ENCODE data around the gene MAEL.
"Not testable (repeated sequence)": the region's sequence is repeated elsewhere in the genome, so short reads cannot be mapped to it uniquely, and the experiment has no call there.

Gene MAEL

DNA sequence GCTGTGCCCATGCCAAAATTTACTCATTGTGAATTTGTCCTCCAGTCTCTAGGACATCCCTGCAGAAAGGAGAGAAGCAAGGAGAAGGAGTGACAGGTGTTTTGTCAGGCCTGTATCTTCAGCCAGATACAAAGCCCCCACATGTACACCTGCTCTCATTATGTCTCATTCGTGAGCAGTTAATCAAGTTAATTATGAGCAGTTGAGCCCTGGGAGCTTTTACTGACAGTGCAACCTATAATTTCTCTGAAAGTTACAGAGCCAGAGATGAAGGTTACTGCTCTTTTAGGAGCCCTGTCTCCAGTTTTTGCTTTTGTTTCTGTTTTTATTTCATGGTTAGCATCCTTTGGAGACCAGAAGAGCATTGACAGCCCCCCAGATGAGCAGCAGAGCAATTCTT lies 8.7 kb upstream of the MAEL start:
- DNase-seq: no peak

DNA sequence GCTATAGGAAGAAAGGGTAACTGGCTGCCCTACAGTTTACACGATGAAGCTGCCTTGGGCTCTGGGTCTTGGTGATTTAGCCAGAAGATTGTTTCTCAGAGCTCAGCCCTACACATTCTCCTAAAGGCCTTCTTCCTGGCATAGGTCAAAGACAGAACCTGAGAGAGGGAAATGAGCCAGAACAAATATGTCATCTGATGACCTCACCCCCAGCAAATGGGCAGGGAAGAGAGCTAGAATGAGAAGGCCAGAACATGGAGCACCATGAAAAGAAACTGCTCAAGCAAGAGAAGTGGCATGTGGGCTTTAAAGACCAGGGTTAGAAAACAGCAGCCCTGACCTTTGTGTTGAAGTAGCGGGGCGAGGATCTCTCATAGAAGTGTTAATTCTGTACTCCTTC lies 8.3 kb upstream of the MAEL start:
- DNase-seq: no peak

DNA sequence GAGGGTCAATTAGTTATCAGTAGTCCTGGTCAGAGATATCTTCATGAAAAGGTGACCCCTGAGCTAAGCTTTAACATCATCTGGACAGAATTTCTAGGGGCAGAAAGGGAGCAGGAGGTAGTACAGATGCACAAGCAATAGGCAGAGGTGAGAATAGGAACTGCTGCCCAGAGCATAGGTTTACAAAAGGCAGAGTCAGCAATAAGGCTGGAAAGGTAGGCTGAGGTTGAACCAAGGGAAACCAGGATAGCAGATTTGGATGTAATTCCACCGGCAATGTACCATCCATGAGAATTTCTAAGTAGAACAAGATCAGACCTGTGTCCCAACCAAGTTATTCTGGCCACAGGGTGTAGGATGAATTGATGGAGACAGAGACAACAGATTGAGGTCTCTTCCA lies 7.5 kb upstream of the MAEL start:
- no peak for DNase-seq

DNA sequence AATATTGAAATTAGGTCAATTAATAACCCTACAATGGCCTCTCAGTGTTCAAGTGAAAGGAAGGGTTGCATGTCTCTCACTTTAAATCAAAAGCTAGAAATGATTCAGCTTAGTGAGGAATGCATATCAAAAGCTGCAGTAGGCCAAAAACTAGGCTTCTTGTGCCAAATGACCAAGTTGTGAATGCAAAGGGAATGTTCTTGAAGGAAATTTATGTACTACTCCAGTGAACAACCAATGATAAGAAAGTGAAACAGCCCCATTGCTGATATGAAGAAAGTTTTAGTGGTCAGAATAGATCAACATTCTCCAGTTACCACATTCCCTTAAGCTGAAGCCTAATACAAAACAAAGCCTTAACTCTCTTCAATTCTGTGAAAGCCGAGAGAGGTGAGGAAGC lies 10.0 kb downstream of the MAEL start:
- DNase-seq: no peak

DNA sequence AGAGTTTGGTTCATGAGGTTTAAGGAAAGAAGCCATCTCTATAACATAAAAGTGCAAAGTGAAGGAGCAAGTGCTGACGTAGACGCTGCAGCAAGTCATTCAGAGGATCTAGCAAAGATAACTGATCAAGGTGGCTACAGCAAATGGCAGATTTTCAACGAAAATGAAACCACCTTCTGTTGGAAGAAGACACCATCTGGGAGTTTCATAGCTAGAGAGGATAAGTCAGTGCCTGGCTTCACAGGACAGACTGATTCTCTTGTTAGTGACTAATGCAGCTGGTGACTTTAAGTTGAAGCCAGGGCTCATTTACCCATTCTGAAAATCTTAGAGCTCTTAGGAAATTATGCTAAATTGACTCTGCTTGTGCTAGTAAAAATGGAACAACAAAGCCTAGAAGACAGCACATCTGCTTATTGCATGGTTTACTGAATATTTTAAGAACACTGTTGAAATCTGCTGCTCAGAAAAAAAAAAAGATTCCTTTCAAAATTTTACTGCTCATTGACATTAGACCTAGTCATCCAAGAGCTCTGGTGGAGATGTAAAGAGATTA lies 10.5 kb downstream of the MAEL start:
- no peak for DNase-seq

DNA sequence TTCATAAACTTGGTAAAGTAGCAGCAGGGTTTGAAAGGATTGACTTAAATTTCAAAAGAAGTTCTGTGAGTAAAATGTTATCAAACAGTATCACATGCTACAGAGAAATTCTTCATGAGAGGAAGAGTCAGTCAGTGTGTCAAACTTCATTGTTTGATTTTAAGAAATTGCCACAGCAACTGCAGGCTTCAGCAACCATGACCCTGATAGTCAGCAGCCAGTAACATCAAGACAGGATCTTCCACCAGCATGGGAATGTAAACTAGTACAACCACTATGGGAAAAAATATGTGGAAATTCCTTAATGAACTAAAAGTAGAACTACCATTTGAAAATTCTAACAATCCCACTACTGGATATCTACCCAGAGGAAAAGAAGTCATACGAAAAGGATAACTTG lies 11.5 kb downstream of the MAEL start:
- no peak for DNase-seq

DNA sequence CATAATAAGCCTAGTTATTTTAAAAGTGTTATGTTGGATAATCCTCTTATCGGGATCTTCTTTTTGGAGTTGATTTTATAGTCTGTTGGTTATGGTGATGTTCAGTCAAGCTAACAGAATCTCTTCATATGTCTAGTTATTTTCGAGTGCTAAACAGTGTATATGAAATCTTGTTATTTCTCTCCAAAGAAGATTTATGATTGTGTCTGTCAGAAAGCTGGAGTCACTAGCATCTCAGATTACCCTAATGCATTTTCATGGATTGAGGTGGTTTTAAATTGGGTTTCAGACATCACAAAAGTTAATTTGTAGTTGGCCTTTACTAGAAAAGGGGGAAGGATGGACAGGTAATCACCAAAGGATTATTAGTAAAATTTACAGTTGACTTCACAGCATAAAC lies 13.3 kb downstream of the MAEL start:
- no peak for DNase-seq

DNA sequence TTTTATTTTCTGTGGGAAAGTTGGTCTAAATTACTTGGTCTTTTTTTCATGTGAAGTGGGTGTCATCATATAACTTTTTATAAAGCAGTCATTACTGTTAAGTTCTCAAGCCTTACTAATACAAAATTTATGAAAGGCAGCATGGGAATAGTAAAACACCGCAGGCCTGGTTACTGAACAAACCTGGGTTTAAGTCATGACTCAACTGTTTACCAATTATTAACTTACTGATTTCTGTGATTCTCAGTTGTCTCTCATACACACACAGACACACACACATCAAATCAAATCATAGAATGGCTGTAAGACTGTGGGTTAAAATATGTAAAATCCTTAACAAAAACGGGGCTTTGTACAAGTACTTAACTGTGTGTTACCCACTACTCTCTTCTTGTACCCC lies 14.6 kb downstream of the MAEL start:
- DNase-seq: no peak

DNA sequence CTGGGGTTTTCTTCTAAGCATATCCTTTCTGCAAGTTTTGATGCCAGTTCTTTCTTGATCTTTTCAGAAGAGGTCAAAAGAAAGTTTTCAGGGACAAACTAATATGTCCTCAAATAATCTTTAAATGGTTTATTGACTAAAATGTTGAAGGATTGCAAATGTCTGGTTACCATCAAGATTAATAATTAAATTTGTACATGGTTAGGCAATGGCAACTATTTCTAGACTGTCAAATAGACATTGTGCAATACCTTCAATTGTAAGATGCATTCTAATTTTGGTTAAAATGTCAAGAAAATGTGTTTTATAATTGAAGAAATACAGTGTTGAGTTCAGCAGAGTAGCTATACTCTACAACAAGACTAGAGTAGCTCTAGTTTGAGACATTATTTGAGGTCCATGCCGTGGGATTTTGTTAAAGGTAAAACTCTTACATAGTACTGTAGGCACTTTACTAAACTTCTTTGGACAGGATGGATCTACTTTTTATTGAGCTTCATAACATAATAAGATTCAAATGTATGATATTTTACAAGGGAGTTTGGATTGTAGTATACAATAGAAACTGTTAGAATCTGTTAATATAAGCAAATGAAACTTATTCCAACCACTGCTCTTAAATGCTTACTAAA lies 22.6 kb downstream of the MAEL start:
- no peak for DNase-seq

DNA sequence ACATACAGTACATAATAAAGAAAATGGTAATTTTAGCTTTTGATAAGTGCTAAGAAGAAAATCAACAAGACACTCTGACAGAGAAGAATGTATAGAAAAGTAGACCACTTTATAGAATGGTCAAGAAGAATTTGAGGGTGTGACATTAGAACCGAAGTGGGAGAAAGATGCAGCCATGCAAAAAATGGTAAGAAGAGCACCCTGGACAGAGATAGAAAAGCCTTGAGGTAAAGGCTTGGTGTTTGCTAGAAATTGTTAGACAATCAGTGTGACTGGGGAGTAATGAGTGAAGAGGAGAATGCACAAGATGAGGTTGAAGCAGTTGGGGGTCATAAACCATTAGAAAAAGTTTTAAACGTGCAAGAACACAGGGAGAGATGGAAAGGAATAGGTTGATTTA lies 23.5 kb downstream of the MAEL start:
- DNase-seq: no peak

DNA sequence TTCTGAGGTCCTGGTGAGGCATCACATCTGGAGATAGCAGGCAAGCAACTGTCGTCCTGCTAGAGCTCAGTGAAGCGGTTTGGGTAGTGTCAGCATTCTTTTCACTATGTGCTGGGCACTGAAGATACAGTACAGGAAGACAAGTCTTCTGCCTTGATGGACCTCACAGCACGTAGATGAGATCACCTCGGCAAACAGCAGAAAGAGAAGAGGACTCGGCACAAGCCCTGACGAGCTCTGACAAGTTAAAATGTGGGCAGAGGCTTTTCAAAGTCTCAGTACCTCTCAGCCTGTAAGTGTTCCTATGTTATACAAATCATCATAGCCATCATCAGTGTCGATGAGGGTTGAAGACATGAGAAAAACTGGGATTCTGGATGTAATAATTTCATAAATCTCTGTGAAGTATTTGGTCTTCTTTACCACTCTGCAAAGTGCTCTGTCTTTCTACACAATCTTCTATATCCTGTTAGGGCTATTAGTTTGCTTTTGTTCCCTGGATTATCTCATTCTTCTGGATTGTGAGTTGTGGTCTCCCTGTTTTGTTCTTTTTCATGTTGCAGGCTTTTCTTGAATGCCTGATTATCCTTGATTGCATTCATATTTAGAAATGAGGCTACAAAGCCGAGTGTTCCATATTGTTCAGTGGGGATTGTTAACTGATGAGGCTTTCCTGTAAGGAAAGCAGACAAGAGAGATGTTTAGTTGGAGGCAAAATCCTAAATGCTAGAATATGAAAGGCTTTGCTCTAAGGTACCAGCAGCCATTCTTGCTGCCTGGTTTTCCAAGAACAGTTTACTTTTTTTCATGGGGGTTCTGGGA lies 24.2 kb downstream of the MAEL start:
- no peak for DNase-seq

DNA sequence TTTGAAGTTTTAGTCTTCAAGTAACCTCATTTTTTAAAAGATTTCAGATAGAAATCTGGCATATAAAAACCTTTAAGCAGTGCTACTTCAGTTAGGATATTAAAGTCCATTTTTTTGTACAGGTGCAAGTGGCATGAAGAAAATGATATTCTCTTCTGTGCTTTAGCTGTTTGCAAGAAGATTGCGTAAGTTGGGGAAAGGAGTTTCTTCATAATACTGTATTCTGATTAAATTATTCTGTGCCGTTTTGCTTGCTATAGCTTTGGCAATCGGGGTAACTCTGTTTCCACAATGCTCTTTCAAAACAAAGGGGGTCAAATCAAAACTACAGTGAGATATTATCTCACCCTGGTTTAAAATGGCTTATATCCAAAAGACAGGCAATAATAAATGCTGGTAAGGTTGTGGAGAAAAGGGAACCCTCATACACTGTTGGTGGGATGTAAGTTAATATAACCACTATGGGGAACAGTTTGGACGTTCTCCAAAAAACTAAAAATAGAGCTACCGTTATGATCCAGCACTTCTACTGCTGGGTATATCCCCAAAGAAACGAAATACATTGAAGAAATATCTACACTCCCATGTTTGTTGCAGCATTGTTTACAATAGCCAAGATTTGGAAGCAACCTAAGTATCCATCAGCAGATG lies 27.1 kb downstream of the MAEL start:
- no peak for DNase-seq

DNA sequence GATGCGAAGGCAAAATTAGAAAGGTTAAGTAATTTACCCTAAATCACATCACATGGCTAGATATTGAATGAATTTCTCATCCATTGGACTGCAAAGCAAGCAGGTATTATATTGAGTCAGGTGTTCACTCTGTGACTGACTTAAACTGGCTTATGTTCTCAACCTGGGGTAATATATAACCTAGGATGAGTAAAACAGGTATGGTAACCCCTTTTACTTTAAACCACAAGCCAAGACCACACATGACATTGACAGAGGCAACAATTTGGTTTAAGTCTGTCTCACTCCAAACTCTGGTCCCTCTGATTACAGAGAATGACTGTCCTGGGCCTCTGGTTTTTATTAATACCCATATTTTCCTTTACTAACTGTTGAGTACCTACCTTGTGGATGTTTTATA lies 33.3 kb downstream of the MAEL start:
- no peak for DNase-seq

DNA sequence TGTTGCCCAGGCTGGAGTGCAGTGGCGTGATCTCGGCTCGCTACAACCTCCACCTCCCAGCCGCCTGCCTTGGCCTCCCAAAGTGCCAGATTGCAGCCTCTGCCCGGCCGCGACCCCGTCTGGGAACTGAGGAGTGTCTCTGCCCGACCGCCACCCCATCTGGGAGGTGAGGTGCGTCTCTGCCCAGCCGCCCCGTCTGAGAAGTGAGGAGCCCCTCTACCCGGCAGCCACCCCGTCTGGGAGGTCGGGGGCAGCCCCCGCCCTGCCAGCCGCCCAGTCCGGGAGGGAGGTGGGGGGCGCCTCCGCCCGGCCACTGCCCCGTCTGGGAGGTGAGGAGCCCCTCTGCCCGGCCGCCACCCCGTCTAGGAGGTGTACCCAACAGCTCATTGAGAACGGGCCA lies 40.5 kb downstream of the MAEL start:
- not testable (repeated sequence) for DNase-seq

DNA sequence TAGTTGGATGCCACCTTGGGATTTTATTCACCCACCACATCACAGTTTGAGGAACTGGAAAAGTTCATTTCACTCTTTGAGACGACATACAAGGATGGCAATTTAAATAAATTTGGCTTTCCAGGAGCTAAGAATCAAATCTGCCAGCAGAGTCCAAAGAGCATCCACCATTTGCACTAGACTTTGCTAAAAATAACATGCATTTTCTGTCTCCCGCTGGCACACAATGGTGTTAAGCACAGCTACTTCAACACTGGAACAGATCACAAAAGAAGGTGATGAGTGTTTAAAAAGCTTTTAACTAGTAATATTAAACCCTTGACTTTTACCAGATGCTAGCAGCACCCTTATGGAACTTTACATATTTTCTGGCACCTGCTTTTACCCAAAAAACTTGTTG lies 44.6 kb downstream of the MAEL start:
- no peak for DNase-seq

DNA sequence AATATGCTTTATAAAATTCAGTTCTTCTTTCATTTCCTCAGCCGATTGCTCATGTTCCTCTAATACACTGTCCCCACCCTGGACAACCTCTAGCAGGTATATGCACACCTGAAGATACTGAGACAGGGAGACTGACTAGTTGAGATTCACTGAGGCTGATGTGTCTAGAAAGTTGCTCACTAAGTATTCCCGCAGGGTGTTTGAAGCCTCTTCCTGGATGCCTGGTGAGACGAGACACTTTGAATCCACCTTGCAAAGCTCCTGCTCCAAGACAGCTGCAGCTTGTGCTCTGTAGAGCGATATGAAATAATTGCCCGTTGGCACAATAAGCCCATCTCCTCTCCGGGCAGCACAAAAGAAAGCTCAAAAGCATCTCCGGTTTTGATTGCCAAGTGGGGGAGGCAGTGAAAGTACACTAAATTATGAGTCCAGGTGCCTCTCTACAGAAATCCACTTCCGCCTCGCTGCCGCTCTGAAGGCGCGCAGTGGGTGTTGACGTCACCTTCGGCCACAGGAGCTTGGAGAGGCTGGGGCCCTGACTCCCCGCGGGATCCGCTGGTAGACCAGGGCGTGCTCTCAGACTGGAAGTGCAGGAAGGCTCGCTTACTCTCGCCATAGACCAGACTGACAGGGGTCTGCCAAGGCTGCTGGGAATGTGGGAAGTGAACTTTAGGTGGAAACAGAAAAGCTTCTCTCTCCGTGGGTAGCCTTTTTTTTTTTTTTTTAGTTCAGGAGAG lies 54.8 kb downstream of the MAEL start:
- peak; percentile 88 to 95 for DNase-seq

DNA sequence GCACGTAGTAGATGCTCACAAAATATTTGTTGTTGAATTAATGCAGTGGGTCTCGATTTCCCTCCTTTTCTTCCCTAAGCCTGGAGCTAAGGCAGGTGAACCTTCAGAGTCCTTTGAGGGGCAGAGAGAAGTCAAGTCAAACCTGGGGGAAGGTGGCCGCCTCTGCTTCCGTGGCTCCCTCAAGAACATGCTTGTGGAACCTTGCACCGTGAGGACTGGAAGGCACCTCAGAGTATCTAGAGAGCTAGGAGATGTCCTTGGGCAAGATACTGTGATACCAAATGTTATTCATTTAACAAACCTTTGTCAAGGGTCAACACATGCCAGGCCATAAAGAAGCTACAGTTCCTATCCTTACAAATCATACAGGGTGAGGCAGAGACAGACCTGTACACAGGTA lies 62.8 kb downstream of the MAEL start:
- no peak for DNase-seq

DNA sequence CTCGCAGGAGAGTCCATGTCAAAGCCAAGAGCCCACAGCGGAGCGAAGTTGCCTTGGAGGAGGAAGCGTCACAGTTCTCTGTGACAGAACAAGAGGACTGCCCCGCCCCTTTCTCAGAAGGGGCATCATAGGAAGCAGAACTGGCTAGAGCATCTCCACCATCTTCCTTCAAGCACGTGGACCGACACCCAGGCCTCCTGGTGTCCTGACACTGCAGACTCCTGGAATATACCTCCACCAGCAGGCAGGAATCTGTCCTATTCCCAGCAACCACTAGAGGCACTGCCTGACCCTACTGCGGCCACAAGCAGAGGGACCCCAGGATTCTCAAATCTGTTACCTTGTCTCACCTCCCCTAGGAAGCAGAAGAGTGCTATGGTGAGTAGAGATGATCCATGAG lies 63.3 kb downstream of the MAEL start:
- peak in 1 of 2 experiments; percentile 62 for DNase-seq

DNA sequence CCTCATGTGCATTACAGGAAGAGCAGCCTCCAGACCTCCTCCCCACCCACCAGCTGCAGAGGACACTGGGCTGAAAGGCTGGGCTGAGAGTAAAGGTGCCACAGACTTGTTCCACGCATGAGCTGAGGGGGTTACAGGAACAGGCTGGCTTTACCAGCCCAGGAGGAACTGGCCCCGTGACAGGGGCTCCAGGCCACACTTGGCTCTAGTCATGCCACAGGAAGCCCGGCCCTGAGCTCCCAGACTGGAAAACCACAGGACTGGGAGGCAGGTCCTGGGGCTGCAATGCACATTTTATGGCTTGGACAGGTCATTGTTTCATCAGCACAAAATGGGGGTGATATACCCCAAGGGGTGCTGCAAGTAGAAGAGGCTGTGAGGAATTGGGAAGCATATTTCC lies 65.5 kb downstream of the MAEL start:
- DNase-seq: no peak

DNA sequence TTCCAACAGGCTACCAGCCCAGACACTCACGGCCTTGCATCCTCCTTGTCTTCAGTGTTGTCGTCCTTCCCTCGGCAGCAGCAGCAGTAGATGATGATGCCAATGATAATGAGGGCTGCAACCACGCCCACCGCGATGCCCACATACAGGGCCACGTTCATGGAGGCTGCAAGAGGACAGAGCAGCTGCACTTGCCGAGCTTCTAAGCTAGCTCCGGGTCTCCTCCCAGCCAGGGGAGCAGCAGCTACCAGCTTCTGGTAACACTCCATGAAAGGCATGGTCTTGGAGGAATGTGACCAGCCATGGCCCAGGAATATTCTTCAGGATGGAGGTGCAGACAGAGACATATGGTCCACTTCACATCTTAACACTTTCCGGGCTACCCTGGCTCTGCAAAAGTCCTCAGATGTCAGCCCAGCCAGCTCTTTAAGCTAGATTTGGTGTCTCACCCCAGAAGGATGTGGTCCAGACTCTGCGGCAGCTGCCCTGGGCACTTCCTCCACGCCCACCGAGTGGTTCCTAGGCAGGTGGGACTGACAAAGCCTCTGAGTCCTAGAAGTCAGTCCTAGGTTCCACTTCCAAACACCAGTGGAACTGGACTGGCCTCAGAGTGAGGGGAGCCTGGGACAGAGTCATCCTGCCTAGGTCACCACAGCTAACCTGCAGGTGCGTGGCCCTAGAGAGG lies 66.0 kb downstream of the MAEL start:
- DNase-seq: peak in 1 of 2 experiments; percentile 25

DNA sequence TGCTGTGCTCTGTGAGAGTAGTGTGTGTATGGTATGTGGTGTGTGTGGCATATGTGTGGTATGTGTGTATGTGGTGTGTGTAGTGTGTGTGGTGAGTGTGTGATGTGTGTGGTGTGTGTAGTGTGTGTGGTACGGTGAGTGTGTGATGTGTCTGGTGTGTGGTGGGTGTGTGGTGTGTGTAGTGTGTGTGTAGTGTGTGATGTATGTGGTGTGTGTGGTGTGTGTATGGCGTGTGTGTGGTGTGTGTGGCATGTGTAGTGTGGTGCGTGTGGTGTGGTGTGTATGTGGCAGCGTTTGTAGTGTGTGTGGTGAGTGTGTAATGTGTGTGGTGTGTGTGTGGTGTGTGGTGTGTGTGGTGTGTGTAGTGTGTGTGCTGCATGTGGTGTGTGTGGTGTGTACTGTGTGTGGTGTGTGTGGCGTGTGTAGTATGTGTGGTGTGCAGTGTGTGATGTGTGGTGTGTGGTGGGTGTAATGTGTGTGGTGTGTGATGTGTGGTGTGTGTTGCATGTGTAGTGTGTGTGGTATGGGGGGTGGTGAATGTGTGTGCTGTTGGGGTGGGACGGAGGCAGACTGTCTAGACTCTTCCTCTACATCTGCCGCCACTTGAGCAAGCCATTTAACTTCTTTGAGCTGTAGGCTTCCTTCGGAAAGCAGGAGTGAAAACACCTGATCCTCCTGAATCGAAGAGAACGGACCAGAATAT lies 67.6 kb downstream of the MAEL start:
- peak; percentile 81 to 88 for DNase-seq

DNA sequence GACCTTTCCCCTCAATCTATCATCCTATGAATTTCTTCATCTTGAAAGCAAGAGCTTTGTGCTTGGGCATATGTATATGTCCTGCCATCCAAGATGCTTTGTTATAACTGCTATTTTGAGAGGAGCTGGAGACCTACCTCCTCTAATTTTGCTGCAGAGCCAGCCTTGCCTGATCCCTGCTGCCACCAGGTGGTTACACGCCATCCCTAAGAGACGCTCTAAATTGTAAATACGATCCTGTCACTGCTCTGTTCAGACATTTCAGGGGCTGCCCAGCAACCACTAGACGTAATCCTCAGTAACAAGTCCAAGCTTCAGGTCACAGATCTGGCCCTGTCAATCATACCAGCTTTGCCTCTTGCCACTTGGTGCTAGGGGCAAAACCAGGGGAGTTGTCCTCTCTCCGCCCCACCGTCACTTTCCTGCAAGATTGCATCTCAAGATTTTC lies 68.2 kb downstream of the MAEL start:
- peak; percentile 90 to 94 for DNase-seq
